Mucosa of descending colon (tissue), 3 donors: ENCODE data around the gene GOLGA6L2. TPM values are rescaled to one million over a fixed set of nuclear protein-coding genes. Genes with fewer than 3 reads are reported as not detected.

Experiments
- ATAC-seq: fragments of 200-7000 bp; cut with Tn5 transposase; one replicate; pipeline ENCODE4 v1.9.1; 2020; ENCODE audit warnings: mild to moderate bottlenecking, moderate library complexity
- DNase-seq, 3 donors: peaks; one replicate each; pipeline ENCODE4 v3.0.0-alpha.2; 2020
- H3K36me3 ChIP-seq: fragments of 200-600 bp; one replicate; pipeline ENCODE4 v1.8.0; 2021; ENCODE audit warnings: low read depth, mild to moderate bottlenecking
- H3K4me1 ChIP-seq: fragments of 200-600 bp; one replicate; pipeline ENCODE4 v1.8.0; 2021; ENCODE audit warnings: low read depth, mild to moderate bottlenecking
- H3K4me3 ChIP-seq: fragments of 200-600 bp; one replicate; pipeline ENCODE4 v1.8.0; 2021; ENCODE audit warnings: mild to moderate bottlenecking
- H3K9me3 ChIP-seq: fragments of 200-600 bp; one replicate; pipeline ENCODE4 v1.8.0; 2021; ENCODE audit warnings: mild to moderate bottlenecking
- CTCF ChIP-seq: fragments of 200-600 bp; IDR thresholded peaks from one replicate; pipeline ENCODE4 v1.8.0; 2022; ENCODE audit warnings: antibody characterized with exemption, mild to moderate bottlenecking
- intact Hi-C, 2 donors: fragments of 100-400 bp; cut with DNase I in 1 of 2; cut with micrococcal nuclease in 1 of 2; formaldehyde crosslinking; loops; one replicate each; pipeline versions ENCODE4 v1.11.0 to v1.11.1; 2022; cut with DNase I, micrococcal nuclease
- total RNA-seq, 3 donors: library from RNA; stranded (reverse); fragmentation: NEBNext Ultra II Directional in 2 of 3; extraction: Animal tissue kit (Norgen Biotek cat#: 25700) in 2 of 3; gene quantifications; one replicate each; pipeline versions ENCODE4 v1.2.1 to v1.2.4, GENCODE V29; 2021 to 2023
- donor health status: DM: no; HTN: no; CAD: no; lungs with moderate emphysema.
- donor health status: DM: no; HTN: no; CAD: no.
- donor health status: DM: no; HTN: yes; CAD: no.

GOLGA6L2 gene
- total RNA-seq, 3 donors from 2014 or later: not detected

- TF ChIP-seq CTCF: no peak
- Histone ChIP-seq H3K36me3 (no peaks in the 10 kb centered on the region), H3K4me1 (no peaks in the 10 kb centered on the region), H3K9me3 (no peaks in the 10 kb centered on the region), H3K4me3 (no peak overlapping the region)
- DNase-seq: no peak
- no peak for ATAC-seq
- intact Hi-C loops: no loop called here
Measured at GRCh38 chr15:23446215-23447106, 582 bp downstream of the GOLGA6L2 start.

- no peaks in the 10 kb centered on the region for H3K36me3 ChIP-seq
- peaks cover 3% of the 10 kb centered on the region for H3K4me1 ChIP-seq
- no peaks in the 10 kb centered on the region for H3K9me3 ChIP-seq
- ATAC-seq (no peak), DNase-seq (no peak)
- H3K4me3 ChIP-seq: no peak overlapping the region
- no peak for TF ChIP-seq CTCF
- intact Hi-C loops: no loop called here
Measured at GRCh38 chr15:23444269-23444668, 2.8 kb downstream of the GOLGA6L2 start.

DNA sequence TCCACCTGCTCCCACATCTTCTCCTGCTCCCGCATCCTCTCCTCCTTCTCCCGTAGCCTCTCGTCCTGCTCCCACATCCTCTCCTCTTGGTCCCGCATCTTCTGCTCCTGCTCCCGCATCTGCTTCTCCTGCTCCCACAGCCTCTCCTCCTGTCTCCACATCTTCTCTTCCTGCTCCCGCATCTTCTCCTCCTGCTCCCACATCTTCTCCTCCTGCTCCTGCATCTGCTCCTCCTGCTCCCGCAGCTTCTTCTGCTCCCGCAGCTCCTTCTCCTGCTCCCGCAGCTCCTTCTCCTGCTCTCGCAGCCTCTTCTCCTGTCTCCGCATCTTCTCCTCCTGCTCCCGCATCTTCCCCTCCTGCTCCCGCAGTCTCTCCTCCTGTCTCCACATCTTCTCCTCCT is 5.8 kb downstream of the GOLGA6L2 start:
- DNase-seq (no peak), ATAC-seq (no peak)
- TF ChIP-seq CTCF: no peak
- intact Hi-C loops: no loop called here
- no peaks in the 10 kb centered on the region for H3K36me3 ChIP-seq
- no peaks in the 10 kb centered on the region for H3K9me3 ChIP-seq
- no peak overlapping the region for H3K4me3 ChIP-seq
- H3K4me1 ChIP-seq: peaks cover 13% of the 10 kb centered on the region

- DNase-seq (no peak), ATAC-seq (no peak)
- intact Hi-C loops: no loop called here
- no peak for TF ChIP-seq CTCF
- peaks cover 13% of the 10 kb centered on the region for H3K4me1 ChIP-seq
- no peaks in the 10 kb centered on the region for H3K36me3 ChIP-seq
- H3K9me3 ChIP-seq: no peaks in the 10 kb centered on the region
- no peak overlapping the region for H3K4me3 ChIP-seq
Measured at GRCh38 chr15:23440596-23440995, 6.4 kb downstream of the GOLGA6L2 start.

GRCh38 chr15:23439513-23439912 is 7.5 kb downstream of the GOLGA6L2 start:
- no peak for ATAC-seq
- H3K4me3 ChIP-seq: no peak overlapping the region
- H3K9me3 ChIP-seq: no peaks in the 10 kb centered on the region
- H3K36me3 ChIP-seq: no peaks in the 10 kb centered on the region
- no peak for TF ChIP-seq CTCF
- H3K4me1 ChIP-seq: peaks cover 13% of the 10 kb centered on the region
- intact Hi-C loops: no loop called here
- no peak for DNase-seq
